NT2/D1 (cell line): ENCODE data around the gene UGT1A6.

Source experiments
- DNase-seq: peaks from one replicate; pipeline ENCODE4 v3.0.0-alpha.2; 2011; ENCODE audit warnings: low read depth, low spot score
- H3K27me3 ChIP-seq: 2 replicates; pipeline ENCODE4 v1.6.0; 2011; ENCODE audit warnings: mild to moderate bottlenecking; ENCODE audit not compliant: insufficient read length, insufficient read depth
- H3K36me3 ChIP-seq: 2 replicates; pipeline ENCODE4 v1.6.1; 2011; ENCODE audit warnings: mild to moderate bottlenecking, low read length, mixed read lengths; ENCODE audit not compliant: insufficient read depth, insufficient read length
- H3K4me1 ChIP-seq: 2 replicates; pipeline ENCODE4 v1.5.1; 2011; ENCODE audit not compliant: insufficient read depth, insufficient read length
- H3K4me3 ChIP-seq: 2 replicates; pipeline ENCODE4 v1.5.1; 2011; ENCODE audit warnings: low read depth; ENCODE audit not compliant: insufficient read length
- H3K9ac ChIP-seq: 2 replicates; pipeline ENCODE4 v1.6.0; 2011; ENCODE audit warnings: low read depth; ENCODE audit not compliant: insufficient read length
- H3K9me3 ChIP-seq: 2 replicates; pipeline ENCODE4 v1.5.1; 2011; ENCODE audit warnings: mild to moderate bottlenecking, low read length; ENCODE audit not compliant: insufficient read depth
- SUZ12 ChIP-seq: IDR thresholded peaks from 2 replicates; pipeline ENCODE4 v1.6.1; 2011; ENCODE audit not compliant: insufficient read length, insufficient read depth; ENCODE audit errors: extremely low read depth
- YY1 ChIP-seq: IDR thresholded peaks from 2 replicates; pipeline ENCODE4 v1.6.1; 2011; ENCODE audit not compliant: insufficient read length, insufficient read depth
- ZNF274 ChIP-seq: IDR thresholded peaks from 2 replicates; pipeline ENCODE4 v1.6.1; 2011; ENCODE audit warnings: mild to moderate bottlenecking, low read depth, low read length

The UGT1A6 gene

DNA sequence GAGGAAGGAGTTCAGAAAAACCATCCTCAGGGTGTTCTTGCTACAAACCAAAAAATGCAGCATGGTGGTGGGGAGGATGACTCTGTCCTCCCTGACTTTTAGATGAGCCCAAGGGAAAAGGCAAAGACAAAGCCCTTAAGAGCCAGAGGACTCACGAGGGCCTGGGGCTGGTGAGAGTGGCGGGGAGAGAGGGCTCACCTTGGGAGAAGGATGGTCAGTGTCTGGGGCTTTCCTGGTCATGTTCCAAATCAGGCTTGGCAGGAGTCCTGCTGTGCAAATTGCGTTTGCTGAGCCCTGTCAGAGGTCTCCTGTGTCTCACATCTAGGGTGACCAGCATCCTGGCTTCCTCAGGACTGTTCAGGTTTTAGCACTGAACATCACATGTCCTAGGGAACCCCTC is 72.1 kb downstream of the UGT1A6 start:
- Histone ChIP-seq H3K4me3 (no peak overlapping the region), H3K36me3 (no peaks in the 10 kb centered on the region), H3K4me1 (no peaks in the 10 kb centered on the region), H3K9me3 (no peaks in the 10 kb centered on the region), H3K9ac (no peak overlapping the region), H3K27me3 (no peaks in the 10 kb centered on the region)
- TF ChIP-seq ZNF274, result no peak
- no peak for TF ChIP-seq YY1
- TF ChIP-seq SUZ12, result no peak
- DNase-seq, result no peak

DNA sequence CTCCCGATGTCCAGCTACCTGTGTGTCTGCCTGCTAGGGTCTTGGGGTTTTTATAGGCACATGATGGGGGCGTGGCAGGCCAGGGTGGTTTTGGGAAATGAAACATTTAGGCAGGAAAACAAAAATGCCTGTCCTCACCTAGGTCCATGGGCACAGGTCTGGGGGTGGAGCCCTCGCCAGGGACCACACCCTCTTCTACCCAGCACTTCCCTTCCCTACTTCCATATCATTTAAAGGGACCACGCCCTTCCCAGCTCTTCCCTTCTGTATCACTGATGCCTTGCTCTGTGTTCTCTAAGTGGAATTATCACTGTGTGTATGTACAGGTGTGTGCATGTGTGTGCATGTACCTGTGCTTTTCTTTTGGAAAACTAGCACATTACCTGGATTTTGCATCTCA is 73.7 kb downstream of the UGT1A6 start:
- H3K4me1 ChIP-seq, result no peaks in the 10 kb centered on the region
- TF ChIP-seq ZNF274 (no peak), YY1 (no peak), SUZ12 (no peak)
- no peaks in the 10 kb centered on the region for H3K27me3 ChIP-seq
- no peaks in the 10 kb centered on the region for H3K9me3 ChIP-seq
- no peaks in the 10 kb centered on the region for H3K36me3 ChIP-seq
- no peak overlapping the region for H3K4me3 ChIP-seq
- no peak for DNase-seq
- no peak overlapping the region for H3K9ac ChIP-seq

DNA sequence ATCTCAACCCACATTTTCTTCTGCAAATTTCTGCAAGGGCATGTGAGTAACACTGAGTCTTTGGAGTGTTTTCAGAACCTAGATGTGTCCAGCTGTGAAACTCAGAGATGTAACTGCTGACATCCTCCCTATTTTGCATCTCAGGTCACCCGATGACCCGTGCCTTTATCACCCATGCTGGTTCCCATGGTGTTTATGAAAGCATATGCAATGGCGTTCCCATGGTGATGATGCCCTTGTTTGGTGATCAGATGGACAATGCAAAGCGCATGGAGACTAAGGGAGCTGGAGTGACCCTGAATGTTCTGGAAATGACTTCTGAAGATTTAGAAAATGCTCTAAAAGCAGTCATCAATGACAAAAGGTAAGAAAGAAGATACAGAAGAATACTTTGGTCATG is 75.4 kb downstream of the UGT1A6 start:
- H3K4me1 ChIP-seq, result no peaks in the 10 kb centered on the region
- H3K4me3 ChIP-seq, result no peak overlapping the region
- no peaks in the 10 kb centered on the region for H3K36me3 ChIP-seq
- no peaks in the 10 kb centered on the region for H3K9me3 ChIP-seq
- H3K27me3 ChIP-seq, result no peaks in the 10 kb centered on the region
- no peak for TF ChIP-seq SUZ12
- no peak for TF ChIP-seq YY1
- no peak for TF ChIP-seq ZNF274
- no peak overlapping the region for H3K9ac ChIP-seq
- peak; percentile 13 for DNase-seq

DNA sequence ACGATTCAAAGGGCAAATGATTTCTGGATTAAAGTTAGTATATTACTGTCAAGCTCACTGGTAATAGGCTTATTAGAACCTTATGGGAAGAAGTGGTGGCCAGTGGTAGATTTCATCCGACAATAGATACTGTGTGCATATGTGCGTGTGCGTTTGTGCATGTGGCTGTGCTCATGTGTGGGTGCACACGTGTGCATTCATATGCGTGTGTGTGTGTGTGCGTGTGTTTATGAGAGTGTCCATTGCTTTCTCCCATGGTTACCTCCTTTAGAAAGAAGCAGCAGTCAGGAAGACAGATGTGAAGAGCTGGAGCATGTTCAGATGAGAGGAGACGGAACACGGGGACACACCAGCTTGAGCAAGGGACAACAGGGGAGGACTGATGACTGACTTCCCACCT is 76.6 kb downstream of the UGT1A6 start:
- H3K36me3 ChIP-seq, result no peaks in the 10 kb centered on the region
- TF ChIP-seq ZNF274 (no peak), YY1 (no peak), SUZ12 (no peak)

DNA sequence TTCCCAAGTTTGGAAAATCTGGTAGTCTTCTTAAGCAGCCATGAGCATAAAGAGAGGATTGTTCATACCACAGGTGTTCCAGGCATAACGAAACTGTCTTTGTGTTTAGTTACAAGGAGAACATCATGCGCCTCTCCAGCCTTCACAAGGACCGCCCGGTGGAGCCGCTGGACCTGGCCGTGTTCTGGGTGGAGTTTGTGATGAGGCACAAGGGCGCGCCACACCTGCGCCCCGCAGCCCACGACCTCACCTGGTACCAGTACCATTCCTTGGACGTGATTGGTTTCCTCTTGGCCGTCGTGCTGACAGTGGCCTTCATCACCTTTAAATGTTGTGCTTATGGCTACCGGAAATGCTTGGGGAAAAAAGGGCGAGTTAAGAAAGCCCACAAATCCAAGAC is 79.5 kb downstream of the UGT1A6 start:
- H3K27me3 ChIP-seq, result no peaks in the 10 kb centered on the region
- DNase-seq, result no peak
- H3K9me3 ChIP-seq, result peaks cover 16% of the 10 kb centered on the region; the same call in 1 of the 2 replicates
- H3K9ac ChIP-seq, result no peak overlapping the region
- H3K4me1 ChIP-seq, result no peaks in the 10 kb centered on the region
- H3K36me3 ChIP-seq, result no peaks in the 10 kb centered on the region
- H3K4me3 ChIP-seq, result no peak overlapping the region
- no peak for TF ChIP-seq SUZ12

More for the DNA sequence above, 76.6 kb downstream of the UGT1A6 start:
- Histone ChIP-seq H3K4me3 (no peak overlapping the region), H3K9me3 (no peaks in the 10 kb centered on the region), H3K4me1 (no peaks in the 10 kb centered on the region), H3K9ac (no peak overlapping the region), H3K27me3 (no peaks in the 10 kb centered on the region)
- no peak for DNase-seq

DNA sequence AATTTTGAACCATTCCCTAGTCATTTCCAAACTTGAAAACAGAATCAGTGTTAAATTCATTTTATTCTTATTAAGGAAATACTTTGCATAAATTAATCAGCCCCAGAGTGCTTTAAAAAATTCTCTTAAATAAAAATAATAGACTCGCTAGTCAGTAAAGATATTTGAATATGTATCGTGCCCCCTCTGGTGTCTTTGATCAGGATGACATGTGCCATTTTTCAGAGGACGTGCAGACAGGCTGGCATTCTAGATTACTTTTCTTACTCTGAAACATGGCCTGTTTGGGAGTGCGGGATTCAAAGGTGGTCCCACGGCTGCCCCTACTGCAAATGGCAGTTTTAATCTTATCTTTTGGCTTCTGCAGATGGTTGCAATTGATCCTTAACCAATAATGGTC is 79.9 kb downstream of the UGT1A6 start:
- TF ChIP-seq YY1 (no peak), ZNF274 (no peak), SUZ12 (no peak)
- H3K36me3 ChIP-seq, result no peaks in the 10 kb centered on the region
- no peak overlapping the region for H3K9ac ChIP-seq
- peaks cover 16% of the 10 kb centered on the region; the same call in 1 of the 2 replicates for H3K9me3 ChIP-seq
- H3K27me3 ChIP-seq, result no peaks in the 10 kb centered on the region
- no peak for DNase-seq
- H3K4me1 ChIP-seq, result no peaks in the 10 kb centered on the region
- H3K4me3 ChIP-seq, result no peak overlapping the region

DNA sequence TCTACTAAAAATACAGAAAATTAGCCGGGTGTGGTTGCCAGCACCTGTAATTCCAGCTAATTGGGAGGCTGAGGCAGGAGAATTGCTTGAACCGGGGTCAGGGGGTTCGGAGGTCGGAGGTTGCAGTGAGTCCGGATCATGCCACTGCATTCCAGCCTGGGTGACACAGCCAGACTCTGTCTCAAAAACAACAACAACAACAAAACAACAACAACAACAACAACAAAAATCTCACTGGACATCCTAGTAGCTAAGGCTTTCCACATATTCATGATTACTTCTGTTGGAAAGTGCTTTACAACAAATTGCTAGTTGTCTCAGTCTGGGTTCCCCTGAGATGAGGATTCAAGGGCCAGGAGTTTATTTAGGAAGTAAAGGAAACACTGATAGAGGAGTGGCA is 81.2 kb downstream of the UGT1A6 start:
- TF ChIP-seq YY1 (no peak), SUZ12 (no peak), ZNF274 (no peak)
- Histone ChIP-seq H3K4me3 (no peak overlapping the region), H3K27me3 (no peaks in the 10 kb centered on the region), H3K36me3 (no peaks in the 10 kb centered on the region), H3K9ac (no peak overlapping the region), H3K9me3 (peaks cover 16% of the 10 kb centered on the region; the same call in 1 of the 2 replicates), H3K4me1 (no peaks in the 10 kb centered on the region)
- DNase-seq, result no peak

DNA sequence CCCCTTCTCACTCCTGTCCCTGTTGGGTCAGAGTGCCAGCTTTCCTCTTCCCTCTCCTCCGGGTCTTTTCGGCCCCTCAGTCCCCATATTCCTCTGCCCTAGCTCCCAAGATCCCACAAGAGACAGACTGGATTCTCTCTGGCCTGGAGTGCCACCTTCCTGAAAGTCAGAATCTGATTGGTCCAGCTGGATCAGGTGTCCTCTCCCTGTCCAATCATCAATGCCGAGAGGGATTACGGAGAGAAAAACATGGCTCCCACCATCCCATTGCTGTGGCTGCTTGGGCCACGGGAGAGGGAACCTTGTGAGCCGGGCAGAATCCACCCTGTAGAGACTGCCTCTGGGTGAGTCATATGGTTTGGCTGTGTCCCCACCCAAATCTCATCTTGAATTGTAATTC is 82.7 kb downstream of the UGT1A6 start:
- H3K9me3 ChIP-seq, result peaks cover 16% of the 10 kb centered on the region; the same call in 1 of the 2 replicates
- no peak for DNase-seq
- TF ChIP-seq SUZ12 (no peak), YY1 (no peak), ZNF274 (no peak)
- no peaks in the 10 kb centered on the region for H3K27me3 ChIP-seq
- no peaks in the 10 kb centered on the region for H3K4me1 ChIP-seq
- no peak overlapping the region for H3K4me3 ChIP-seq
- no peak overlapping the region for H3K9ac ChIP-seq
- H3K36me3 ChIP-seq, result no peaks in the 10 kb centered on the region
